Ishikawa (cell line): ENCODE data around the gene LRRC75B.

Experiments
- CEBPB ChIP-seq: IDR thresholded peaks from 2 replicates; pipeline ENCODE4 v1.6.1; 2012
- CREB1 ChIP-seq: IDR thresholded peaks from 2 replicates; pipeline ENCODE4 v1.6.1; 2012; ENCODE audit warnings: low read depth
- EP300 ChIP-seq: IDR thresholded peaks from 2 replicates; pipeline ENCODE4 v1.6.1; 2012; ENCODE audit warnings: borderline replicate concordance
- NFIC ChIP-seq: IDR thresholded peaks from 2 replicates; pipeline ENCODE4 v1.6.1; 2012
- RAD21 ChIP-seq: IDR thresholded peaks from 2 replicates; pipeline ENCODE4 v1.6.1; 2012; ENCODE audit warnings: low read depth
- TAF1 ChIP-seq: IDR thresholded peaks from 2 replicates; pipeline ENCODE4 v1.6.1; 2012; ENCODE audit warnings: low read depth, mild to moderate bottlenecking
- TCF12 ChIP-seq: IDR thresholded peaks from 2 replicates; pipeline ENCODE4 v1.6.1; 2012; ENCODE audit warnings: low read depth
- YY1 ChIP-seq: IDR thresholded peaks from 2 replicates; pipeline ENCODE4 v1.6.1; 2012; ENCODE audit warnings: low read depth
- TF ChIP-seq, protein P1 (sequence below): IDR thresholded peaks from 2 replicates; pipeline ENCODE4 v1.6.1; 2012; ENCODE audit warnings: low read depth, mild to moderate bottlenecking
- TF ChIP-seq, protein P2 (sequence below): IDR thresholded peaks from 2 replicates; pipeline ENCODE4 v1.6.1; 2012

DNA sequence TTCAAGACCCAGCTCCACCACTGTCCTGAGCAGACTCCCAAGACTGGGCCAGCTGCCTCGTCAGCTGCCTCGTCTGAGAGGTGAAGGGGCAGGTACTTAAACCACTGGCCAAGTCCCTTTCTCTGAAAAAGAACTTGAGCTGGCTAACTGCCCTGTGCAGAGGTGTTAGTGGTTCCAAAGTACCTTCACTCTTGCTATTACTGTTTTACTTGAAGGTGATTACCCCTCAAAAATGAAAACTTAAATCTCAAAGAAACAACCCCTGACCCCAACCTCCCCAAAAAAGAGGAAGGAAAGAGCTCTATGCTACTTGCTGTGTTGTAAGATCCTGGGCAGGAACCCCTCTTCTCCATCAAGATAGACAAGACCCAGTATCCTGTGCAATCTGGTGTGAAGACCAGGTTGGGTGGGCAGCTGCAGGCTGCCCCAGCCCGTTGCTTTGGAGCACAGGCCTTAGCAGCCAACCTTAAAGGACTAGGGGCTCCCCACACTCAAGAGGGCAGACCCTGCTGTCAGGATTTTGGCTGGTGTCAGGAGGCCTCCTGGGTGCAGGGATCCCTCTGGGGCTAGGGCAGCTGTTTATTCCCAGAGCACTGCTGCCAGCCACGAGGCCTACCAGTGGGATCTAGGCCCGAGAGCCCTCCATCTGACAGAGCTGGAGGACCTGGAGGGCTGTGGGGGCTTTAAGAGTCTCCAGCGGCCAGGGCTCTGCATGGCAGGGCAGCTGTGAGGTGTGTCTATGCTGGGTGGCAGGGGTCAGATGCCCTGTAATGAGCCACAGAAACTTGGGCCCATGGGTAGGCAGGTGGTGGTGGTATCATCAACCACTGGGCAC is 51.0 kb downstream of the LRRC75B start:
- TF ChIP-seq RAD21 (no peak), TAF1 (no peak), EP300 (no peak), CREB1 (no peak), CEBPB (no peak), YY1 (no peak), TCF12 (no peak), NFIC (no peak)
- TF ChIP-seq, protein P1, sequence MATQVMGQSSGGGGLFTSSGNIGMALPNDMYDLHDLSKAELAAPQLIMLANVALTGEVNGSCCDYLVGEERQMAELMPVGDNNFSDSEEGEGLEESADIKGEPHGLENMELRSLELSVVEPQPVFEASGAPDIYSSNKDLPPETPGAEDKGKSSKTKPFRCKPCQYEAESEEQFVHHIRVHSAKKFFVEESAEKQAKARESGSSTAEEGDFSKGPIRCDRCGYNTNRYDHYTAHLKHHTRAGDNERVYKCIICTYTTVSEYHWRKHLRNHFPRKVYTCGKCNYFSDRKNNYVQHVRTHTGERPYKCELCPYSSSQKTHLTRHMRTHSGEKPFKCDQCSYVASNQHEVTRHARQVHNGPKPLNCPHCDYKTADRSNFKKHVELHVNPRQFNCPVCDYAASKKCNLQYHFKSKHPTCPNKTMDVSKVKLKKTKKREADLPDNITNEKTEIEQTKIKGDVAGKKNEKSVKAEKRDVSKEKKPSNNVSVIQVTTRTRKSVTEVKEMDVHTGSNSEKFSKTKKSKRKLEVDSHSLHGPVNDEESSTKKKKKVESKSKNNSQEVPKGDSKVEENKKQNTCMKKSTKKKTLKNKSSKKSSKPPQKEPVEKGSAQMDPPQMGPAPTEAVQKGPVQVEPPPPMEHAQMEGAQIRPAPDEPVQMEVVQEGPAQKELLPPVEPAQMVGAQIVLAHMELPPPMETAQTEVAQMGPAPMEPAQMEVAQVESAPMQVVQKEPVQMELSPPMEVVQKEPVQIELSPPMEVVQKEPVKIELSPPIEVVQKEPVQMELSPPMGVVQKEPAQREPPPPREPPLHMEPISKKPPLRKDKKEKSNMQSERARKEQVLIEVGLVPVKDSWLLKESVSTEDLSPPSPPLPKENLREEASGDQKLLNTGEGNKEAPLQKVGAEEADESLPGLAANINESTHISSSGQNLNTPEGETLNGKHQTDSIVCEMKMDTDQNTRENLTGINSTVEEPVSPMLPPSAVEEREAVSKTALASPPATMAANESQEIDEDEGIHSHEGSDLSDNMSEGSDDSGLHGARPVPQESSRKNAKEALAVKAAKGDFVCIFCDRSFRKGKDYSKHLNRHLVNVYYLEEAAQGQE: no peak
- TF ChIP-seq, protein P2, sequence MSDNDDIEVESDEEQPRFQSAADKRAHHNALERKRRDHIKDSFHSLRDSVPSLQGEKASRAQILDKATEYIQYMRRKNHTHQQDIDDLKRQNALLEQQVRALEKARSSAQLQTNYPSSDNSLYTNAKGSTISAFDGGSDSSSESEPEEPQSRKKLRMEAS: no peak
